ENCODE data around the gene AGAP4.
"Not testable (repeated sequence)": the region's sequence is repeated elsewhere in the genome, so short reads cannot be mapped to it uniquely, and the experiment has no call there.

The AGAP4 gene

GRCh38 chr10:45847400-45847799, at the start of gene AGAP4:
Gene AGAP4 (minus strand): TSS chr10:45847500. CDS start chr10:45847347, 153 bp downstream.
- DNase-seq, result not testable (repeated sequence)

DNA sequence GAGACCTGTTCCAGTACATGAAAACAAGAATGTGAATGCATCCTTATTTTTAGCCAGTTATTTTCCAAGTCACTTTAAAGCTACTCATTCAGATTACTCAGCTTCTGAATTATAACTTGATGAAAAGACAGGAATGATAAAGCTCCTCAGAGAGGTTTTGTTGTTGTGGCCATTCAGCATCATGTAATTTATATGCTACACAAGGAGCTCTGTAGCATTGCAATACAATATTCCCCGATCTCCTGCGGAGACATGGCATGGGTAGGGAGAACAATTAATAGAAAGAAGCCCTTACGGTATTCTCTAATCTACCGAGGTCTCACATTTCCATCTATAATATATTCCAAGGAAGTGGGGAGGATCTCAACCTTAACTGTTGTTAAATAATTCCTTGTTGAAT, 43.4 kb upstream of the AGAP4 start:
- not testable (repeated sequence) for DNase-seq

- DNase-seq, result not testable (repeated sequence)
Measured at GRCh38 chr10:45889539-45890230, 42.4 kb upstream of the AGAP4 start.

- DNase-seq, result not testable (repeated sequence)
Measured at GRCh38 chr10:45882880-45883279, 35.6 kb upstream of the AGAP4 start.

- DNase-seq, result not testable (repeated sequence)
Measured at GRCh38 chr10:45865404-45865803, 18.1 kb upstream of the AGAP4 start.

DNA sequence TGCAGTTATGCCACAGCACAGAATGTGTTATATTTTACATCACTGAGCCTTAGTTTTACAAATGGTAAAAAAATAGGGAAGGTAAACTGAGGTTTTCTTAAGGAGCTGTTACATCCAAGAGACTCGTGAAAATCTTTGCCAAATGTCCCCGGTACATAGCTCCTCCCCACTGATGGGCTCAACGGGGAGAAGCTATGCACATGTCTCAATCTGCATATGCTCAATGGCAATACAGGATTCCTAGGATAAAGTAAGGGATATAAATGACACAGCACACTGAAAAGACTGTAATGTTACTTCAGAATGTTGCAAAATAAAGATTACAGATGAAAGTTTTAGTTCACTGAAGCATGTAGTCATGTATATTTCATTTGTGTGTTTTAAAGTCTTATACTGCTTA, 17.0 kb upstream of the AGAP4 start:
- DNase-seq, result not testable (repeated sequence)

DNA sequence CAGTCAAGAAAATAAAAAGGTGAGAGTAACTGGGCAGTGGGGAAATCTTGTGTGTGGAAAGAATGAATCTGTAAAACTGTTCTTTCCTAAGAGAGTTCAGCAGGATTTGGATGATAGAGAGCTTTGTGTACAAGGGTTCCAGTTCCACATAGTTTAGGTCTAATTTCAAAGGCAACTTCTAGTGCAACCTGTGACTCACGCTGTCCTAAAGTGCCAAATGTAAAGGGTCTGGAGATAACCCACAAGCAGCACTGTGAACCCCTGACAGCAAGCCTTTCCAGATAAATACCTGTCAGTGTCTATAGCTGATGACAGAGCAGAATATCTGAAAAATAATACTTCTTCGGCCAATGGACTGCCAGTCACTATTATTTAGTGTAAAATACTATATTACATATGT, 16.3 kb upstream of the AGAP4 start:
- not testable (repeated sequence) for DNase-seq

DNA sequence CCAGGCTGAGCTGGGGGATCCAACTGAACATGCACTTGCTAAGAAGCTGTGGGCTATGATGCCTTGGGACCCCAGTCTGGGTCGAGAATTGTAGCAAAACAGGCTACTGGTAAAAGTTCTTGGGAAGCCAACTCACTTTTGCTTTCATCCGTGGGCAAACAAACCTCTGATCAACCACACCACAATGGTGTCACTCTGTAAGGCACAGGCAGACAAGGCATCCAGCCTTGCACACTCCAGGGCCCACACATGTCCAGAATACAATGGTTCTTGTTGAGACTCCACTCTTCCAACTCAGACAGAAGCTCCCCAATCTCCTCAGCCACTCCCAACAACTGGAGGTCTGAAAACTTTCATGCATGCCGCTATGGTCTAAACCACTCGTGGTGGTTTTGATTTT, 10.6 kb upstream of the AGAP4 start:
- DNase-seq, result not testable (repeated sequence)

GRCh38 chr10:45848467-45848866, 1.2 kb upstream of the AGAP4 start:
- DNase-seq, result not testable (repeated sequence)

DNA sequence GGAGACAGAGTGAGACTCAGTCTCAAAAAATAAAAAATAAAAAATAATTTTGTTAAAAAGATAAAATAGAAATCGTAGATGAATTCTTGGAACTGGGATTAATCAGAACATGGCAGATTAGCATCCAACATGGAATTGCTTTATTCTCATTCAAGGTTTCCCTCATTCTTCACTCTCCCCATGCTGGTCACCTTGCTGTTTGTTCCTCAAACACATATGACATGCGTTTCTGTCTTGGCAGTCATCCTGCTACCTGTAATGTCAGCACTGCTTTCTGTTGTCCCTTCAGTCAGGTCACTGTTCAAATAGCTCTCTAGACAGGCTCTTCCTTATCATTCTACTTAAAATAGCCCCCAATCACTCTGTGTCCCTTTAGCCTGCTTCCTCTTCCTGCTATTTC, 24.4 kb downstream of the AGAP4 start:
- DNase-seq, result not testable (repeated sequence)

DNA sequence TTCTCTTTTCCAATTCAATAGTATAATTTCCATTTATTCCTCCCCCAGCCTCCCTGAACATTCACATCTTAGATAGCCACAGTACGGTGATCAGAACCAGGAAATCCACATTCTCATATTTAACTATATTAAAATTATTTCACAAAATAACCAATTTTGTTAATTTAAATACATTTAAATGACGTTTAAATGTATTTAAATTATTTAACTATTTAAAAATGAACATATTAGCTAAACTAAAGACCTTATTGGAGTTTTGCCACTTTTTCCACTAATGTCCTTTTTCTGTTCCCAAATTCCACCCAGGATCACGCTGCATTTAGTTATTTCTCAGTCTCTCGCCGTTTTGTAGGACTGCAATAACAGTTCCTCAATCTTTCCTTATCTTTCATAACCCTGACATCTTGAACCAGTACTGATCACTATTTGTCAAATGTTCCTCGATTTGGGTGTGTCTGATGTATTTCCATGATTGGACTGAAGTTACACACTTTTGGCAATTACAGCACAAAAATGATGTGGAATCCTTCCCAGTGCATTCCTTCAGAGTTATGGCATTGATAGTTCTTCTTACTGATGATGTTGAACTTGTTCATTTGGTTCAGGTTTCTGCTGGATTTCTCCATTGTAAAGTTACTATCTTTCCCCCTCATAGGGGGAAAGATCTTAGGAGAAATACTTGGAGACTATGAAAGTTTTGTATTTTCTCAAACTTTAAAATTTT, 27.0 kb downstream of the AGAP4 start:
- DNase-seq, result not testable (repeated sequence)

DNA sequence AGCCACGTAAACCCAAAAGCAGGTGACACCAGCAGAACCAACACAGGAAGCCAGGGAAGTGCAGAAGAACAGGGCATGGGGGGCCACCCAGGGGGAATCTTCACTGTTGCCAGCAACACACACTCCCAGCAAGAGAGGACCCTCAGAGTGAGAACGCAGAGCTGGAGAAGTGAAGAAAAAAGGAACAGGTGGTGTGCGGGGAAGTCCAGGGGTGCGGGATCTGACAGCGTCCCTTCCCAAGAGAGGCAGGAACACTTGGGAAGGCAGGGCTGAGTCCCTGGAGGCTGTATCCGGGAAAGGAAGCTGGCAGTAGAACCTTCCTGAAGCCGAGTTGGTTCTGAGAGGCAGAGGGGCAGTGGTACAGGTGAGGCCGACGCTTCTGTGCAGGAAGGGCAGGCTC, 27.7 kb downstream of the AGAP4 start:
- DNase-seq, result no peak

GRCh38 chr10:45817912-45818311, 29.4 kb downstream of the AGAP4 start:
- DNase-seq, result no peak

DNA sequence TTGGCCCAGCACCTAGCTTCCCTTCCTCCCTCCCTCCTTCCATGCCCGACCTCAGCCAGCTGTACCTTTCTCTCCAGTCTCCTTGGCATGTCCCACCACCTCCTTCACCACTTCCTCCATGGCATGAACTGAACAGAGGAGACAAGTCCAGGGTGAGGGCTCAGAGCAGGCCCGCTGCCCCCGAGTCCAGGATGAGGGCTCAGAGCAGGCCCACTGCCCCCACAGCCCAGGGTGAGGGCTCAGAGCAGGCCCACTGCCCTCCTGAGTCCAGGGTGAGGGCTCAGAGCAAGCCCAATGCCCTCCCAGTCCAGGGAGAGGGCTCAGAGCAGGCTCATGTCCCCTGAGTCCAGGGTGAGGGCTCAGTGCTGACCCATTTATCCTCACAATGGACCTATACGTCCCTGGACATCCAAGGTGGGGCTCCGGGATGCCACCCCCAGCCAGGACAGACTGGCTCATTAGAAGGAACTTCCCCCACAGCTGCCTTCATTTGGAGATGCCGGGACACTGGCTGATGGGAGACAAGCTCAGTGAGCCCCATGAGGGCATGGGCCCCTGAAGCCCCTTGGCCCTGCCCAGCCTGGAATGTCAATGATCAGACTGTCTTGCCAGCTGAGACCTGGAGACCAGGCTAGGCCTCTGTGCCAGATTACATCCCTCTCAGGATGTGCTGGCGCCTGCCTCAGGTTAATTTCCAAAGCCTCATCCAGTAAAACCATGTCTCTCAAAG, 30.0 kb downstream of the AGAP4 start:
- DNase-seq, result no peak

DNA sequence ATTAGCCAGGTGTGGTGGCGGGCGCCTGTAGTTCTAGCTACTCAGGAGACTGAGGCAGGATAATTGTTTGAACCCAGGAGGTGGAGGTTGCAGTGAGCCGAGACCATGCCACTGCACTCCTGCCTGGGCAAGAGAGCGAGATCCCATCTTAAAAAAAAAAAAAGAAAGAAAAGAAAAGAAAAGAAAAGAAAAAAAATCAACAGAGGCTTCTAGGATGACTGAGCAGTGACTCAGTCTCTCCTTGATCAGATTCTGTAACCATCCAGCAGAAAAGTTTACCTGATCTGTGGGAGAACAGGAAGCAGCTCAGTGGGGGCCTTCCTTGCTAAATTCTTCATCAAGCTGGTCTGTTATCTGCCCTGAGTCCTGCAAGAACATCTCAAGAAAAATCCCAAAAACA, 33.2 kb downstream of the AGAP4 start:
- DNase-seq, result not testable (repeated sequence)

DNA sequence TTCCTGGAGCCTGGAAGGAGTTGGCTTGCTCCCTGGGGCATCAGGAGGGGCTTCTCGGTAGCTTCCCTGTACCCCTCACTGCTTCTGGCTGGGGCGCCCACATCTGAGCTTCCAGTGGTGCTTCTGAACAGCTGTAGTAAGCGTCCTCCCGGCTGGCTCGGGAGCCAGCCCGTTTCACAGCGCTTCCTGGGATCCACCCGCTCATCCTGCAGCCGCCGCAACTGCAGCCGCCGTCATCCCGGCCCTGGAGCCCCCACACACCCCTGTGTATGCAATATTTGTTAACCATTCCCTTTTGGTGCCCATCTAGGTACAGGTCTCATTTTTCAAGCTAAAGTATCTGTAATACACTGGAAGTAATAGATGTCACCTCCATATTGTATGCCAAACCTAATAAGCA, 34.3 kb downstream of the AGAP4 start:
- DNase-seq, result not testable (repeated sequence)

DNA sequence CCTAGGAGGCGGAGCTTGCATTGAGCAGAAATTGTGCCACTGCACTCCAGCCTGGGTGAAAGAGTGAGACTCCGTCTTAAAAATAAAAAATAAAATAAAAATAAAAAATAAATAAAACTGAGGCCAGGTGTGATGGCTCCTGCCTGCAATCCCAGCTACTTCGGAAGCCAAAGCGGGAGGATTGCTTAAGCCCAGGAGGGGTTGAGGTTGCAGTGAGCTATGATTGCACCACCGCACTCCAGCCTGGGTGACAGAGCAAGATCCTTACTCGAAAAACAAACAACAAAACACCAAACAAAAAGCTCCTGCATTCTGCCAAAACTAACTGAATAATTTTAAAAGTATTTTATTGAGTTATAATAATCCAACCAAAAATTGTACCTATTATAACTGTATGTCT, 36.2 kb downstream of the AGAP4 start:
- DNase-seq, result no peak

- DNase-seq, result no peak
Measured at GRCh38 chr10:45809837-45810236, 37.5 kb downstream of the AGAP4 start.

GRCh38 chr10:45804996-45805395, 42.3 kb downstream of the AGAP4 start:
- not testable (repeated sequence) for DNase-seq

DNA sequence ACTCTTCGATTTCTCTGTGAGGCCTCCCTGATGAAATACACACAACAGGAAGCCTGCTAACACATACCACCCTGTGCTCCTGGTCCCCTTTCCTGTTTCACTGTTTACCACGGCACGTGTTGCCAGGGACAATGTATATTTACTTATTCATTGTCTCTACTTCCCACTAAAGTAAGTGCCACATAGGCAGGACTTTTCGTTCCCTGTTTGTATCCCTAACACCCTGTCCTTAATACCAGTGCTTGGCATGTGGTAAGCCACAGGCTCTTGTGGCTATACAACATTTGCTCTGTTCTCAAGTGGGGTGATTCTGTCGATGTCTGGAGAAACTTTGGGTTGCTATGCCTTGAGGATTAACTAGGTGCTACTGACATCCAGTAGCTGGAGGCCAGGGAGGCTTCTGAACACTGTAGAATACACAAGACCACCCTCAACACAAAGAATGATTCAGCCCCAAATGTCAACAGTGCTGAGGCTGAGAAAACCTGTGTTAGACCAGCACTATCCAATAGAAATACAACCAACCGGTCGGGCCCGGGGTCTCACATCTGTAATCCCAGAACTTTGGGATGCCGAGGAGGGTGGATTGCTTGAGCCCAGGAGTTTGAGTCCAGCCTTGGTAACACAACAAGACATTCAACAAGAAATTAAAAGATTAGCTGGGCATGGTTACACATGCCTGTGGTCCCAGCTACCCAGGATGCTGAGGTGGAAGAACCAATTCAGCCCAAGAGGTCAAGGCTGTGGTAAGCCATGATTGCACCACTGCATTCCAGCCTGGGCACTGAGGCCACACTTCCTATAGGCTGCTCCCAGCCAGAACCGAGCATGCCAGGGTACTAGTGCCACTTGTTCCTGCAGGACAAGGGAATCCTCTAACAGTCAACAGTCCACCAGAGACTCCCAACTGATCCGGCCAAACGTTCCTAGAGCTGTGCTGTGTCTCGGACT, 44.0 kb downstream of the AGAP4 start:
- peak in 1 of 2 donors; percentile 7 for DNase-seq

GRCh38 chr10:45794761-45795160, 52.5 kb downstream of the AGAP4 start:
- DNase-seq, result not testable (repeated sequence)

GRCh38 chr10:45790694-45791426, 56.4 kb downstream of the AGAP4 start:
- DNase-seq, result not testable (repeated sequence)

Data from bone marrow (tissue), 2 donors.